ENCODE results near the gene NPPA. TPM values are rescaled to one million over a fixed set of nuclear protein-coding genes. Genes with fewer than 3 reads are reported as not detected.
"Not testable (repeated sequence)": the region's sequence is repeated elsewhere in the genome, so short reads cannot be mapped to it uniquely, and the experiment has no call there.

The NPPA gene
- total and polyA plus RNA-seq, 9 of the 15 experiments (the other 6 are each of a cell fraction or from before 2014, with no cell fraction given) = not detected

GRCh38 chr1:11803924-11804665 lies 43.5 kb downstream of the NPPA start (continued):
- 0 out of 2 replicates have a peak, but pooled peaks have one; percentile 10 for TF ChIP-seq FOXM1 (IDR thresholded peaks at IDR 0.05; ENCODE audit: low read depth)
- not testable (repeated sequence) for TF ChIP-seq FOXM1 (CRISPR knock-in tag; IDR thresholded peaks at IDR 0.05; ENCODE audit: low read depth)
- 0 out of 2 replicates have a peak, but pooled peaks have one; percentile 64 for TF ChIP-seq DMBX1 (CRISPR knock-in tag; IDR thresholded peaks at IDR 0.05; ENCODE audit: borderline replicate concordance)

- peak; percentile 93 for FAIRE-seq
- H2AFZ ChIP-seq (ENCODE audit: low read depth, low read length) = no peak overlapping the region
- no TSS peak for BruUV-seq (replicated peaks)
- intact Hi-C loops (cut with micrococcal nuclease) = loop anchor here (1.0 to 5.0 kb wide), 2 partner anchors 18 to 179 kb away; partner anchors contain the start of gene MFN2
- in situ Hi-C loops (cut with MboI) = no loop called here
- peaks cover 54 to 60% of the 10 kb centered on the region in 2 experiments for H3K4me1 ChIP-seq (replicated peaks in 1 of 2; ENCODE audit: control insufficient read depth in 2 of 2, insufficient read depth in 2 of 2, low read length in 2 of 2)
- 0 out of 2 replicates have a peak, but pooled peaks cover 5% of the 10 kb centered on the region for H4K20me1 ChIP-seq (replicated peaks; ENCODE audit: control insufficient read depth, insufficient read depth, low read length)
- H3K9me3 ChIP-seq (replicated peaks; ENCODE audit: control insufficient read depth, insufficient read depth, low read depth, low read length) = no peaks in the 10 kb centered on the region
- DNase-seq (ENCODE audit: extremely low read depth in 1 of 4, low spot score in 3 of 4) = peak; percentile 88 to 99 (median 90)
- ChIA-PET POLR2A (interaction anchor here (0.5 to 4.9 kb wide), 20 partner anchors 10 to 415 kb away, joined by 3 to 80 read pairs (median 4); partner anchors contain the start of gene MAD2L2), CTCF (ENCODE audit: low intra/inter-chr PET ratio) (no interaction called here)
- peak overlapping the region; percentile 91 to 97 for H3K9ac ChIP-seq (ENCODE audit: insufficient read depth in 1 of 2, low read depth in 2 of 2, low read length in 2 of 2)
- 1% methylated on average over 26 of the region's 28 CpGs for WGBS (ENCODE audit: insufficient coverage, low coverage, missing lambda C conversion rate)
- peak overlapping the region; percentile 100 for H3K27ac ChIP-seq (ENCODE audit: extremely low read depth, low read depth, low read length)
- H3K27me3 ChIP-seq (ENCODE audit: control insufficient read depth in 2 of 2, insufficient read depth in 2 of 2, low read length in 2 of 2) = no peaks in the 10 kb centered on the region
- peak; percentile 74 for ATAC-seq
- H3K36me3 ChIP-seq (ENCODE audit: control insufficient read depth, insufficient read depth, low read length) = peaks cover 45% of the 10 kb centered on the region
- no peaks in the 10 kb centered on the region for H3K9me1 ChIP-seq (ENCODE audit: control insufficient read depth, insufficient read depth, low read length)
- H3K4me2 ChIP-seq (ENCODE audit: insufficient read depth, low read length) = peak overlapping the region; percentile 92
- peak overlapping the region; percentile 81 for H3K4me3 ChIP-seq
- H3K79me2 ChIP-seq (ENCODE audit: control insufficient read depth, insufficient read depth, low read length) = peaks cover 86% of the 10 kb centered on the region
- TF ChIP-seq CHD7 (IDR thresholded peaks at IDR 0.05; ENCODE audit: low read depth, low read length) = no peak
Observed at GRCh38 chr1:11802973-11803885, 44.4 kb downstream of the NPPA start.

All from K562 (cell line).